WTC11 (cell line): ENCODE measurements around the gene TET1. TPM values are rescaled to one million over a fixed set of nuclear protein-coding genes. Genes with fewer than 3 reads are reported as not detected.

ENCODE experiments used
- ATAC-seq: fragments of 200-7000 bp; cut with Tn5 transposase; 2 replicates; pipeline ENCODE4 v1.10.0; 2021; ENCODE audit warnings: mild to moderate bottlenecking, moderate library complexity
- CTCF ChIA-PET: fragments of 300-600 bp; sonication (Branson Sonifier 250); formaldehyde crosslinking; loops from one replicate; lab custom pipeline; 2021; ENCODE audit warnings: antibody characterized with exemption; lab: Charles Lee
- POLR2A ChIA-PET: fragments of 350-600 bp; sonication (Branson Sonifier 250); formaldehyde crosslinking; loops from one replicate; lab custom pipeline; 2021; ENCODE audit warnings: antibody characterized with exemption; lab: Charles Lee
- DNase-seq: peaks from one replicate; pipeline ENCODE4 v3.0.0; 2021; ENCODE audit warnings: low spot score
- H3K27ac Mint-ChIP-seq: 2 replicates; pipeline ENCODE4 v1.8.0; 2021; ENCODE audit warnings: mixed read lengths
- H3K27me3 Mint-ChIP-seq: 2 replicates; pipeline ENCODE4 v1.8.0; 2021; ENCODE audit warnings: low read depth, mild to moderate bottlenecking, moderate library complexity, mixed read lengths
- H3K36me3 Mint-ChIP-seq: 2 replicates; pipeline ENCODE4 v1.8.0; 2021; ENCODE audit warnings: mixed read lengths
- H3K4me1 Mint-ChIP-seq: 2 replicates; pipeline ENCODE4 v1.8.0; 2022; ENCODE audit warnings: mixed read lengths
- H3K4me3 Mint-ChIP-seq: 2 replicates; pipeline ENCODE4 v1.8.0; 2021; ENCODE audit warnings: mild to moderate bottlenecking, moderate library complexity, mixed read lengths
- H3K9me3 Mint-ChIP-seq: 2 replicates; pipeline ENCODE4 v1.8.0; 2021; ENCODE audit warnings: mixed read lengths
- AFF4 ChIP-seq: sonication (generic); formaldehyde crosslinking; IDR thresholded peaks from 2 replicates; pipeline ENCODE4 v1.8.1; 2023; ENCODE audit warnings: mild to moderate bottlenecking, missing genetic modification reagents, borderline replicate concordance
- ARID4B ChIP-seq: sonication (generic); formaldehyde crosslinking; IDR thresholded peaks from 2 replicates; pipeline ENCODE4 v1.8.0; 2023; ENCODE audit warnings: missing genetic modification reagents, mild to moderate bottlenecking, borderline replicate concordance
- CTCF ChIP-seq: fragments of 200-600 bp; IDR thresholded peaks from 2 replicates; pipeline ENCODE4 v1.8.0; 2022; ENCODE audit warnings: antibody characterized with exemption
- E2F1 ChIP-seq: sonication (generic); formaldehyde crosslinking; IDR thresholded peaks from 2 replicates; pipeline ENCODE4 v1.8.0; 2022; ENCODE audit warnings: mild to moderate bottlenecking, missing genetic modification reagents
- HMGA2 ChIP-seq: fragments of 250-450 bp; sonication (Bioruptor Pico); IDR thresholded peaks from 2 replicates; pipeline ENCODE4 v1.4.0; 2021; ENCODE audit warnings: mild to moderate bottlenecking, moderate library complexity
- IRF1 ChIP-seq: sonication (generic); formaldehyde crosslinking; IDR thresholded peaks from 2 replicates; pipeline ENCODE4 v1.8.0; 2023; ENCODE audit warnings: missing genetic modification reagents
- IRF2 ChIP-seq: sonication (generic); formaldehyde crosslinking; IDR thresholded peaks from 2 replicates; pipeline ENCODE4 v1.8.0; 2022; ENCODE audit warnings: low read depth, missing genetic modification reagents, borderline replicate concordance
- MLX ChIP-seq: sonication (generic); formaldehyde crosslinking; IDR thresholded peaks from 2 replicates; pipeline ENCODE4 v1.8.1; 2023; ENCODE audit warnings: mild to moderate bottlenecking, missing genetic modification reagents, moderate library complexity
- MYBL2 ChIP-seq: sonication (generic); formaldehyde crosslinking; IDR thresholded peaks from 2 replicates; pipeline ENCODE4 v1.8.1; 2023; ENCODE audit warnings: mild to moderate bottlenecking, moderate library complexity, missing genetic modification reagents
- NFATC4 ChIP-seq: fragments of 250-450 bp; sonication (Bioruptor Pico); IDR thresholded peaks from 2 replicates; pipeline ENCODE4 v1.9.0; 2021; ENCODE audit warnings: mild to moderate bottlenecking
- SMAD3 ChIP-seq: sonication (generic); formaldehyde crosslinking; IDR thresholded peaks from 2 replicates; pipeline ENCODE4 v1.8.0; 2022; ENCODE audit warnings: missing genetic modification reagents, mild to moderate bottlenecking, borderline replicate concordance
- SMAD4 ChIP-seq: sonication (generic); formaldehyde crosslinking; IDR thresholded peaks from 2 replicates; pipeline ENCODE4 v1.8.0; 2022; ENCODE audit warnings: mild to moderate bottlenecking, missing genetic modification reagents
- ZBTB43 ChIP-seq: sonication (generic); formaldehyde crosslinking; IDR thresholded peaks from 2 replicates; pipeline ENCODE4 v1.8.1; 2023; ENCODE audit warnings: mild to moderate bottlenecking, missing genetic modification reagents
- ZNF219 ChIP-seq: sonication (generic); formaldehyde crosslinking; IDR thresholded peaks from 2 replicates; pipeline ENCODE4 v1.8.0; 2023; ENCODE audit warnings: missing genetic modification reagents, mild to moderate bottlenecking, borderline replicate concordance
- ZNF281 ChIP-seq: sonication (generic); formaldehyde crosslinking; IDR thresholded peaks from 2 replicates; pipeline ENCODE4 v1.8.0; 2023; ENCODE audit warnings: mild to moderate bottlenecking, missing genetic modification reagents
- ZNF317 ChIP-seq: sonication (generic); formaldehyde crosslinking; IDR thresholded peaks from 2 replicates; pipeline ENCODE4 v1.8.1; 2023; ENCODE audit warnings: low read depth, mild to moderate bottlenecking, moderate library complexity, missing genetic modification reagents, borderline replicate concordance
- ZNF396 ChIP-seq: fragments of 250-450 bp; sonication (Bioruptor Pico); IDR thresholded peaks from 2 replicates; pipeline ENCODE4 v1.8.0; 2021; ENCODE audit warnings: mild to moderate bottlenecking, moderate library complexity, borderline replicate concordance
- ZNF671 ChIP-seq: fragments of 250-450 bp; sonication (Bioruptor Pico); IDR thresholded peaks from 2 replicates; pipeline ENCODE4 v1.8.0; 2021; ENCODE audit warnings: mild to moderate bottlenecking
- total RNA-seq: library from RNA; stranded (reverse); gene quantifications from 3 replicates; pipeline ENCODE4 v1.2.3, GENCODE V29; 2021

TET1 gene
- total RNA-seq, 1 experiment from 2014 or later = 71.4 TPM

- TF ChIP-seq ZNF281 (CRISPR knock-in tag) = no peak
- TF ChIP-seq ZNF396 = no peak
Observed at GRCh38 chr10:68696018-68696417, 135.9 kb downstream of the TET1 start (continued).

GRCh38 chr10:68697106-68697505, 137.0 kb downstream of the TET1 start:
- no peak overlapping the region for H3K27ac Mint-ChIP-seq
- ChIA-PET POLR2A (interaction anchor here (0.7 kb wide), 1 partner anchor 9 kb away, joined by 5 read pairs; no protein-coding TSS in a partner anchor), CTCF (interaction anchor here (2.1 kb wide), 1 partner anchor 146 kb away, joined by 6 read pairs; no protein-coding TSS in a partner anchor)
- H3K4me3 Mint-ChIP-seq = no peak overlapping the region
- no peaks in the 10 kb centered on the region for H3K27me3 Mint-ChIP-seq
- H3K36me3 Mint-ChIP-seq = peaks cover 11% of the 10 kb centered on the region
- no peaks in the 10 kb centered on the region for H3K9me3 Mint-ChIP-seq
- TF ChIP-seq IRF1 (CRISPR knock-in tag) (no peak), MYBL2 (CRISPR knock-in tag) (no peak), ZNF219 (CRISPR knock-in tag) (no peak), IRF2 (CRISPR knock-in tag) (no peak), CTCF (no peak), ZBTB43 (CRISPR knock-in tag) (no peak), ARID4B (CRISPR knock-in tag) (no peak), ZNF317 (CRISPR knock-in tag) (no peak), AFF4 (no peak), E2F1 (CRISPR knock-in tag) (no peak), HMGA2 (CRISPR knock-in tag) (no peak), SMAD4 (CRISPR knock-in tag) (no peak), MLX (CRISPR knock-in tag) (no peak), SMAD3 (CRISPR knock-in tag) (no peak), ZNF671 (CRISPR knock-in tag) (no peak), NFATC4 (CRISPR knock-in tag) (no peak)
- TF ChIP-seq, all 79 proteins: peak for 0
- no peak for ATAC-seq
- no peak for DNase-seq
- no peaks in the 10 kb centered on the region for H3K4me1 Mint-ChIP-seq
